Activated T-cell treated with anti-CD3 and anti-CD28 coated beads for 4 hours (primary cell): ENCODE measurements around the gene C5.

ENCODE experiments used
- DNase-seq: peaks from one replicate; pipeline ENCODE4 v3.0.0-alpha.2; 2020

The C5 gene

DNA sequence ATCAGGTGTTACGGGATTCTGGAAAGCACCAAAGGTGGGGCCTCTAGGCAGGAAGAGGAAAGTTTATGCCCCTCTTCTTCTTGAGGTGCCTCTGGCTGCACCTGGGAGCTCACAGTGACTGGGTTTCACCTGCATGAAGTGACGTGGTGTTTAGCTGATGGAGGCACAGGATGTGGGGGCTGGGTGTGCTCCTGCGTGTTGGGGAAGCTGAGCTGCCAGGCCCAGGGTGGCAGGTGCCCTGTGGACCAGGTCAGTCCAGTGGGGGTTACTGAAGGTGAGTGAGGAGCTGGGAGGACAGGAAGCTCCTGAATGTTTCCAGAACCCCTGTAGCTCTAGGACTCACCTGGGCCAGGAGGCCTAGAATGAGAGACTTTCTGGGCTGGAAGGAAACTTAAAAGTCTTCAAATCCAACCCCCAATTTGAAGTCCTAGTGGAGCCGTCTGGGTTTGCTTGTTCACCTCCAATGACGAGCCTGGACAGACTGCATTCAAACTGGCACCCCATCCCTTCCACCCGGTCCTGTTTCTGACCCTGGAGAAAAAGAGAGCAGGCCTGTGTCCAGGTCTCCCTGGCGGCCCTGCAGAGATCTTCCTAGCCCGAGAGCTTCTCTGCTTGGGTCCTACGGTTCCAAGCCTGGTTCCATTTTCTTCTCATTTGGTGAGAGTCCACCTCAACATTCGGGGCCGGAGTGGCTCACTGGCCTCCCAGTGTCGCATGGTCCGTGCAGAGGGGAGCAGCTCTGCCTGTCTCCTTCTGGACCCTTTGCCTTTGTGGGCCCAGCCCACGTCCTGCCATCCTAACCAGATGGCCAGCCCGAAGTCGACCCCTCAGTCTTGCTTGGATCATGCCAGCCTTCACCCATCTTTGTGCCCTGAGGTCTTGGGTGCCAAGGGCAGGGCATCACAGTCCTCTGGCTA lies 145.8 kb downstream of the C5 start:
- no peak for DNase-seq

- DNase-seq = no peak
These were observed 147.2 kb downstream of the C5 start for GRCh38 chr9:120902569-120903535.
